IPS-15b (cell line): ENCODE measurements around the gene STX1A.
"Not testable (repeated sequence)": the region's sequence is repeated elsewhere in the genome, so short reads cannot be mapped to it uniquely, and the experiment has no call there.

Experiments used
- H3K27me3 ChIP-seq: one replicate; pipeline ENCODE4 v1.6.1; 2013; ENCODE audit warnings: low read length; ENCODE audit not compliant: control insufficient read depth, insufficient read depth
- H3K36me3 ChIP-seq: one replicate; pipeline ENCODE4 v1.6.1; 2013; ENCODE audit warnings: low read length; ENCODE audit not compliant: control insufficient read depth, insufficient read depth
- H3K4me1 ChIP-seq: one replicate; pipeline ENCODE4 v1.6.1; 2013; ENCODE audit warnings: mild to moderate bottlenecking, low read length; ENCODE audit not compliant: control insufficient read depth, insufficient read depth
- H3K4me3 ChIP-seq: one replicate; pipeline ENCODE4 v1.5.1; 2013; ENCODE audit warnings: low read depth, low read length
- H3K9ac ChIP-seq: one replicate; pipeline ENCODE4 v1.6.1; 2013; ENCODE audit warnings: low read depth, mild to moderate bottlenecking, low read length
- H3K9me3 ChIP-seq: one replicate; pipeline ENCODE4 v1.6.1; 2013; ENCODE audit warnings: mild to moderate bottlenecking, low read length; ENCODE audit not compliant: control insufficient read depth, insufficient read depth

The STX1A gene

GRCh38 chr7:73688288-73688687 lies 31.2 kb downstream of the STX1A start:
- no peak overlapping the region for H3K9ac ChIP-seq
- peaks cover 27% of the 10 kb centered on the region for H3K36me3 ChIP-seq
- H3K4me3 ChIP-seq: no peak overlapping the region
- H3K4me1 ChIP-seq: no peaks in the 10 kb centered on the region
- no peaks in the 10 kb centered on the region for H3K27me3 ChIP-seq
- H3K9me3 ChIP-seq: no peaks in the 10 kb centered on the region

GRCh38 chr7:73685311-73685710 lies 34.2 kb downstream of the STX1A start:
- Histone ChIP-seq H3K27me3 (no peaks in the 10 kb centered on the region), H3K4me1 (no peaks in the 10 kb centered on the region), H3K4me3 (no peak overlapping the region), H3K9ac (no peak overlapping the region), H3K36me3 (peaks cover 13% of the 10 kb centered on the region), H3K9me3 (no peaks in the 10 kb centered on the region)

- Histone ChIP-seq H3K36me3 (peaks cover 13% of the 10 kb centered on the region), H3K4me1 (no peaks in the 10 kb centered on the region), H3K27me3 (no peaks in the 10 kb centered on the region), H3K9ac (peak overlapping the region; percentile 95), H3K9me3 (no peaks in the 10 kb centered on the region), H3K4me3 (peak overlapping the region; percentile 93)
Observed at GRCh38 chr7:73683788-73684693, 35.4 kb downstream of the STX1A start.

DNA sequence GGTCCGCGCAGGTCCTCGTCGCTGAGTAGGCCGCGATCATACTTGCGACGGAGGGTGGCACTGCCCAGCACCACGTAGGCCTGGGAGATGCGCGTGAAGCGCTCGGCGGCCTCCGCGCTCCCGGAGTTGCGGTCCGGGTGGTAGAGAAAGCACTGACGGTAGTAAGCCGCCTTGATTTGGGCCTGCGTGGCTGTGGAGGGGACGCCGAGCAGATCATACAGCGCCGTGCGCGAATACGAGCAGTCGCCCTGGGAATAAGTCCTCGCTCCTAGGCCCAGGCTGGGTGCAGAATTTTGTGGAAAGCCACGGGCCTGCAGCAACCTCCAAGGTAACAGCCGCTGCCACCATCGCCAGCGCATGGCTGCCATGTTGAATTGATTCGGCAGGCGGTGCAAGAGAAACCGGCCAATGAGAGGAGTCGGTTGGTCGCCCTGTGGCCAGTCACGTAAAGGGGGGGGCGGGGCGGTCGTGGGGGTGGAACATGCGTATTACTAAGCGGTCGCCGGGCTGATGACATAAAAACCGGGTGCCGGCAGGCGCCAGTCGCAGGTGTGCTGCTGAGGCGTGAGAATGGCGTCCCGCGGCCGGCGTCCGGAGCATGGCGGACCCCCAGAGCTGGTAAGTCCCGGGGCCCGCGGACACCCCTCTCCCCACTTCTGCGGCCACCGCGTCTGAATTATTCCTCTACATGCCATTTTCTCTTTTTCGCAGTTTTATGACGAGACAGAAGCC lies 36.2 kb downstream of the STX1A start, which contains the start of the genes BUD23 and DNAJC30:
Gene BUD23 (plus strand): TSS at position 542 of the 732 bp plus-strand sequence. CDS start 29 bp downstream, at position 571.
Gene DNAJC30 (minus strand): TSS at position 398 of the 732 bp plus-strand sequence. CDS start 30 bp downstream, at position 368.
- H3K27me3 ChIP-seq: no peaks in the 10 kb centered on the region
- H3K4me3 ChIP-seq: peak within 1 kb of the TSS; percentile 100
- peaks cover 12% of the 10 kb centered on the region for H3K36me3 ChIP-seq
- no peaks in the 10 kb centered on the region for H3K9me3 ChIP-seq
- peak within 1 kb of the TSS; percentile 95 for H3K9ac ChIP-seq
- H3K4me1 ChIP-seq: no peaks in the 10 kb centered on the region

- Histone ChIP-seq H3K4me3 (peak overlapping the region; percentile 100), H3K27me3 (no peaks in the 10 kb centered on the region), H3K4me1 (no peaks in the 10 kb centered on the region), H3K9ac (peak overlapping the region; percentile 95), H3K36me3 (peaks cover 15% of the 10 kb centered on the region), H3K9me3 (no peaks in the 10 kb centered on the region)
Observed at GRCh38 chr7:73682745-73683055, 36.8 kb downstream of the STX1A start.

- no peak overlapping the region for H3K4me3 ChIP-seq
- no peaks in the 10 kb centered on the region for H3K4me1 ChIP-seq
- no peak overlapping the region for H3K9ac ChIP-seq
- H3K27me3 ChIP-seq: no peaks in the 10 kb centered on the region
- no peaks in the 10 kb centered on the region for H3K9me3 ChIP-seq
- peaks cover 9% of the 10 kb centered on the region for H3K36me3 ChIP-seq
Observed at GRCh38 chr7:73681031-73681430, 38.4 kb downstream of the STX1A start.

GRCh38 chr7:73680501-73680900 lies 39.0 kb downstream of the STX1A start:
- H3K4me3 ChIP-seq: no peak overlapping the region
- H3K27me3 ChIP-seq: no peaks in the 10 kb centered on the region
- no peak overlapping the region for H3K9ac ChIP-seq
- H3K36me3 ChIP-seq: peaks cover 9% of the 10 kb centered on the region
- no peaks in the 10 kb centered on the region for H3K4me1 ChIP-seq
- H3K9me3 ChIP-seq: no peaks in the 10 kb centered on the region

DNA sequence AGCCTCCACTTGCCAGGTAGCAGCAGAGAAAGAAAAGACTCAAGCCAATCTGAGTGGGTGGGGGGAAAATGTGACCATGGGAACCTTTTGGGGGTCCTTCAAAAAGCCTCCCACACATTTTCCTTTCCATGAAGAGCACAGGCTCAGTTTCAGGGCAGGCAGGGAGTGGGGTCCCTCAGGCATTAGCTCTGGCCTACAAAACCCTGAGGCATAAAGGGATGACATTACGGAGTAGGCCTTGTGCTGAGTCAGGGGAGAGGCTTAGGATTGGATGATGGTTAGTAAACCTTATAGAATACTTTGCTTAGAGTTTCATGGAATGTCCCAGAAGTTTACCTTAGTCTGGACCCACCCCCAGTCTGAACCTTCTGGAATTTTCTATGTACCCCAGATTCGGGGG lies 39.8 kb downstream of the STX1A start:
- no peaks in the 10 kb centered on the region for H3K9me3 ChIP-seq
- no peak overlapping the region for H3K4me3 ChIP-seq
- no peak overlapping the region for H3K9ac ChIP-seq
- H3K27me3 ChIP-seq: no peaks in the 10 kb centered on the region
- H3K36me3 ChIP-seq: peaks cover 9% of the 10 kb centered on the region
- no peaks in the 10 kb centered on the region for H3K4me1 ChIP-seq

GRCh38 chr7:73678862-73679261 lies 40.6 kb downstream of the STX1A start:
- Histone ChIP-seq H3K27me3 (no peaks in the 10 kb centered on the region), H3K36me3 (peaks cover 9% of the 10 kb centered on the region), H3K4me3 (no peak overlapping the region), H3K9ac (no peak overlapping the region), H3K4me1 (no peaks in the 10 kb centered on the region), H3K9me3 (no peaks in the 10 kb centered on the region)

DNA sequence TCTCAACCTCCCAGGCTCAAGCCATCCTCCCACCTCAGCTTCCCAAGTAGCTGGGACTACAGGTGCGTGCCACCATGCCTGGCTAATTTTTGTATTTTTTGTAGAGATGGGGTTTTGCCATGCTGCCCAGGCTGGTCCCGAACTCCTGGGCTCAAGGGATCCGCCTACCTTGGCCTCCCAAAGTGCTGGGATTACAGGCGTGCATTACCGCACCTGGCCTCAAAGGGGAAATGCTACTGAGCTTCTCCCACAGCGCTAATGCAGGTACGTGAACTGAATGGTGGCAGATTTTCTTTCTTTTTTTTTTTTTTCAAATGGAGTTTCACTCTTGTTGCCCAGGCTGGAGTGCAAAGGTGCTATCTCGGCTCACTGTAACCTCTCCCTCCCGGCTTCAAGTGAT lies 43.4 kb downstream of the STX1A start:
- not testable (repeated sequence) for H3K9me3 ChIP-seq, H3K9ac ChIP-seq, H3K36me3 ChIP-seq, H3K4me1 ChIP-seq, H3K4me3 ChIP-seq, H3K27me3 ChIP-seq

DNA sequence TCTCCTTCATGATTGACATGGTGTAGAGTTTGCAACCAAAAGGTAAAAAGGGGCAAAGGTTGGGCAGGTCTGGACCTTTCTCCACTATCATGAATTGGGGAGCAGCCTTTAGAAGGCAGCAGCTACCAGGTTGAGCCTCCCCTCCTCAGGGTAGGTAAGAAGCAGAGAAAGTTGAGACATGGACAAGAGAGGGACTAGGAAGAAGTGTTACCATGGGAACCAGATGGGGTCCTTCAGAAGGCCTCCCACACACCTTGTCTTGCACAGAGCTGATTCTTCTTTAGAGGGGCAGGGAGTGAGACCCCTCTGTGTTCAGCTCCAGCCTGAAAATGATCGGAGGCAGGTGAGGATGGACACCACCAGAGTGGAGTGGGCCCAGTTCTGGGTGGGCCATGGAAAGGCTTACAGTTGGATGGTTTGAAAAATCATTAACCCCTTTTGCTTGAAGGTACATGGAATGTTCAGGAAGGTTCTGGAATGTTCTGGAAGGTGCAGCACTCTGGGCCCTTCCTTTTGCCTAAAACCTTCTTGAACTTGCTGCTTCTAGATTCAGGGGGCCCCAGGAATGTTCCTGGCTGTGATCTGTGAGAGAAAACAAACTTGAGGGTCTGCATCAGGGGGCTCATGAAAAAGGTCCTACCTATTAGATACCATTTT lies 44.9 kb downstream of the STX1A start:
- H3K36me3 ChIP-seq: peaks cover 9% of the 10 kb centered on the region
- peaks cover 4% of the 10 kb centered on the region for H3K4me1 ChIP-seq
- no peak overlapping the region for H3K4me3 ChIP-seq
- H3K27me3 ChIP-seq: no peaks in the 10 kb centered on the region
- no peaks in the 10 kb centered on the region for H3K9me3 ChIP-seq
- no peak overlapping the region for H3K9ac ChIP-seq
